ENCODE results near the gene EXOC6.

EXOC6 gene

GRCh38 chr10:93039110-93039509 lies 190.8 kb downstream of the EXOC6 start:
- TF ChIP-seq TCF4 (CRISPR knock-in tag; IDR thresholded peaks at IDR 0.05; ENCODE audit: borderline replicate concordance) (no peak), ZFP3 (CRISPR knock-in tag; IDR thresholded peaks at IDR 0.05) (no peak), TOX (CRISPR knock-in tag; IDR thresholded peaks at IDR 0.05; ENCODE audit: borderline replicate concordance) (no peak), SNAI2 (CRISPR knock-in tag; IDR thresholded peaks at IDR 0.05) (no peak), PATZ1 (CRISPR knock-in tag; IDR thresholded peaks at IDR 0.05; ENCODE audit: borderline replicate concordance) (no peak), ZNF565 (CRISPR knock-in tag; conservative IDR thresholded peaks at IDR 0.05; ENCODE audit: low read depth) (no peak), ZC3H10 (CRISPR knock-in tag; IDR thresholded peaks at IDR 0.05) (no peak), RARB (CRISPR knock-in tag; IDR thresholded peaks at IDR 0.05) (no peak), ZNF70 (CRISPR knock-in tag; IDR thresholded peaks at IDR 0.05) (no peak), CSDC2 (CRISPR knock-in tag; IDR thresholded peaks at IDR 0.05) (no peak), ARNTL (CRISPR knock-in tag; IDR thresholded peaks at IDR 0.05; ENCODE audit: borderline replicate concordance, low read depth) (no peak), GLIS3 (CRISPR knock-in tag; IDR thresholded peaks at IDR 0.05) (no peak), ISL1 (CRISPR knock-in tag; IDR thresholded peaks at IDR 0.05) (no peak), PPARA (CRISPR knock-in tag; IDR thresholded peaks at IDR 0.05; ENCODE audit: borderline replicate concordance) (no peak), CSRNP3 (CRISPR knock-in tag; IDR thresholded peaks at IDR 0.05) (no peak), ZNF8 (CRISPR knock-in tag; IDR thresholded peaks at IDR 0.05) (no peak), TSHZ2 (CRISPR knock-in tag; IDR thresholded peaks at IDR 0.05) (no peak), ESRRG (CRISPR knock-in tag; IDR thresholded peaks at IDR 0.05) (no peak)
- no peak for ATAC-seq

- peak; percentile 83 for ATAC-seq
These were observed 191.4 kb downstream of the EXOC6 start for GRCh38 chr10:93039721-93040120.

GRCh38 chr10:93054486-93054885 lies 206.2 kb downstream of the EXOC6 start:
- TF ChIP-seq CSRNP3 (CRISPR knock-in tag; IDR thresholded peaks at IDR 0.05) (no peak), PATZ1 (CRISPR knock-in tag; IDR thresholded peaks at IDR 0.05; ENCODE audit: borderline replicate concordance) (no peak), PPARA (CRISPR knock-in tag; IDR thresholded peaks at IDR 0.05; ENCODE audit: borderline replicate concordance) (no peak)
- ATAC-seq, result no peak

More at GRCh38 chr10:93039721-93040120, 191.4 kb downstream of the EXOC6 start:
- TF ChIP-seq ZNF70 (CRISPR knock-in tag; IDR thresholded peaks at IDR 0.05), result no peak
- no peak for TF ChIP-seq BACH2 (CRISPR knock-in tag; IDR thresholded peaks at IDR 0.05; ENCODE audit: borderline replicate concordance)
- no peak for TF ChIP-seq ZNF565 (CRISPR knock-in tag; conservative IDR thresholded peaks at IDR 0.05; ENCODE audit: low read depth)
- no peak for TF ChIP-seq SNAI2 (CRISPR knock-in tag; IDR thresholded peaks at IDR 0.05)

- ATAC-seq, result no peak
- TF ChIP-seq TSHZ2 (CRISPR knock-in tag; IDR thresholded peaks at IDR 0.05) (no peak), TCF4 (CRISPR knock-in tag; IDR thresholded peaks at IDR 0.05; ENCODE audit: borderline replicate concordance) (no peak), PATZ1 (CRISPR knock-in tag; IDR thresholded peaks at IDR 0.05; ENCODE audit: borderline replicate concordance) (no peak), ZFP3 (CRISPR knock-in tag; IDR thresholded peaks at IDR 0.05) (no peak), RARB (CRISPR knock-in tag; IDR thresholded peaks at IDR 0.05) (no peak), ZNF565 (CRISPR knock-in tag; conservative IDR thresholded peaks at IDR 0.05; ENCODE audit: low read depth) (no peak), OSR1 (CRISPR knock-in tag; IDR thresholded peaks at IDR 0.05) (no peak), CSDC2 (CRISPR knock-in tag; IDR thresholded peaks at IDR 0.05) (no peak), ISL1 (CRISPR knock-in tag; IDR thresholded peaks at IDR 0.05) (no peak), SNAI2 (CRISPR knock-in tag; IDR thresholded peaks at IDR 0.05) (no peak), PPARA (CRISPR knock-in tag; IDR thresholded peaks at IDR 0.05; ENCODE audit: borderline replicate concordance) (no peak), BACH2 (CRISPR knock-in tag; IDR thresholded peaks at IDR 0.05; ENCODE audit: borderline replicate concordance) (no peak), ZNF8 (CRISPR knock-in tag; IDR thresholded peaks at IDR 0.05) (no peak)
These were observed 209.8 kb downstream of the EXOC6 start for GRCh38 chr10:93058139-93058538.

All from SK-N-SH treated with all-trans-retinoic acid at 6 μM for 48 hours (cell line).